Esophagus squamous epithelium (tissue), 4 donors: ENCODE results near the gene GRID2IP.

Source experiments
- CTCF ChIP-seq, 6 experiments: fragments of 450-650 bp in 4 of 6; fragments of 200-600 bp in 2 of 6; sonication (generic) in 2 of 6; IDR thresholded peaks; one replicate each; pipeline ENCODE4 v1.5.1; 2016 to 2019; ENCODE audit warnings: antibody characterized with exemption in 6 of 6, mild to moderate bottlenecking in 4 of 6, moderate library complexity in 4 of 6
- POLR2A ChIP-seq, 4 donors: fragments of 450-650 bp; IDR thresholded peaks; one replicate each; pipeline ENCODE4 v1.6.1; 2017; ENCODE audit warnings: antibody characterized with exemption in 4 of 4, mild to moderate bottlenecking in 4 of 4, moderate library complexity in 3 of 4

GRCh38 chr7:6528401-6529130 lies 22.7 kb downstream of the GRID2IP start:
- TF ChIP-seq CTCF (IDR thresholded peaks at IDR 0.05) (no peak), POLR2A (IDR thresholded peaks at IDR 0.05) (no peak)
